HEK293T (cell line): ENCODE results near the gene RPL12.
A peak's percentile ranks its signal among the peaks of the same experiment; 100 is the strongest.

Experiments used
- CTCF ChIA-PET: fragments of 350-600 bp; formaldehyde crosslinking; extraction: SDS; loops from one replicate; lab custom pipeline; 2021; ENCODE audit warnings: antibody characterized with exemption, inconsistent platforms; lab: Yijun Ruan, JAX
- POLR2A ChIA-PET: fragments of 350-600 bp; formaldehyde crosslinking; extraction: SDS; loops from one replicate; lab custom pipeline; 2020; ENCODE audit warnings: antibody characterized with exemption, inconsistent platforms; lab: Yijun Ruan, JAX
- DNase-seq: peaks from one replicate; pipeline ENCODE4 v3.0.0; 2012; ENCODE audit warnings: mixed read lengths; ENCODE audit errors: extremely low spot score
- ARNT ChIP-seq: fragments of 450-650 bp; IDR thresholded peaks from 2 replicates; pipeline ENCODE4 v1.6.1; 2017; ENCODE audit warnings: mild to moderate bottlenecking
- BHLHE40 ChIP-seq: fragments of 450-650 bp; IDR thresholded peaks from 2 replicates; pipeline ENCODE4 v1.6.1; 2016; ENCODE audit warnings: mild to moderate bottlenecking, moderate library complexity, borderline replicate concordance
- CTBP1 ChIP-seq: fragments of 450-650 bp; IDR thresholded peaks from 2 replicates; pipeline ENCODE4 v1.6.1; 2016; ENCODE audit warnings: borderline replicate concordance
- ELF4 ChIP-seq: fragments of 450-650 bp; IDR thresholded peaks from 2 replicates; pipeline ENCODE4 v1.6.1; 2017; ENCODE audit warnings: antibody characterized with exemption
- FOXA1 ChIP-seq: fragments of 450-650 bp; IDR thresholded peaks from 2 replicates; pipeline ENCODE4 v1.6.1; 2016; ENCODE audit warnings: mild to moderate bottlenecking
- FOXK2 ChIP-seq: fragments of 450-650 bp; IDR thresholded peaks from 2 replicates; pipeline ENCODE4 v1.6.1; 2016; ENCODE audit warnings: mild to moderate bottlenecking
- FOXM1 ChIP-seq: fragments of 450-650 bp; IDR thresholded peaks from 2 replicates; pipeline ENCODE4 v1.6.1; 2017; ENCODE audit warnings: mild to moderate bottlenecking, borderline replicate concordance
- HDGF ChIP-seq: fragments of 450-650 bp; IDR thresholded peaks from 2 replicates; pipeline ENCODE4 v1.6.1; 2017; ENCODE audit warnings: antibody characterized with exemption, borderline replicate concordance
- L3MBTL2 ChIP-seq: fragments of 450-650 bp; conservative IDR thresholded peaks from 2 replicates; pipeline ENCODE4 v1.6.1; 2016; ENCODE audit warnings: mild to moderate bottlenecking
- LEF1 ChIP-seq: fragments of 450-650 bp; IDR thresholded peaks from 2 replicates; pipeline ENCODE4 v1.6.1; 2017; ENCODE audit warnings: mild to moderate bottlenecking, borderline replicate concordance
- NFRKB ChIP-seq: fragments of 450-650 bp; IDR thresholded peaks from 2 replicates; pipeline ENCODE4 v1.6.1; 2016; ENCODE audit warnings: mild to moderate bottlenecking, moderate library complexity
- PKNOX1 ChIP-seq: fragments of 450-650 bp; IDR thresholded peaks from 2 replicates; pipeline ENCODE4 v1.6.1; 2016
- SP1 ChIP-seq: fragments of 450-650 bp; IDR thresholded peaks from 2 replicates; pipeline ENCODE4 v1.6.1; 2017
- SUZ12 ChIP-seq: fragments of 450-650 bp; IDR thresholded peaks from 2 replicates; pipeline ENCODE4 v1.6.1; 2016; ENCODE audit warnings: mild to moderate bottlenecking
- TARDBP ChIP-seq: fragments of 450-650 bp; IDR thresholded peaks from 2 replicates; pipeline ENCODE4 v1.6.1; 2016
- ZNF384 ChIP-seq: fragments of 450-650 bp; IDR thresholded peaks from 2 replicates; pipeline ENCODE4 v1.6.1; 2016

The RPL12 gene

DNA sequence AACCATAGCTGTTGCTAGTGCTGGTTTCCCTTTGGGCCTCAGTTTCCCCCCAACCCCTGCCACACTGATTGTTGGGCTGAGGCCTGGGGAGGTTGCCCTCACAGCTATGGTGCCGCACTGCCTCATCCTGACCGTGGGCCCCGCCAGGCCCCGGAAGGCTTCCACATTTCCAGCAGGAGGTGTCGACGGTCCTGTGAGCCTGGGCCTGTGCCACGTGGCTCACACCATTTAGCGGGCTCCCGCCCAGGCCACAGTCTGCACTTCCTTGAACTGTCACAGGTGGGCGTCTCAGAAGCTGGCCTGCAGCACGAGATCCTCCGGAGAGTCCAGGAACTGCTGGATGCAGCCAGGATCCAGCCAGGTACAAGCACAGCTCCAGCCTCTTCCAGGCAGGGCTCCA, 45.8 kb upstream of the RPL12 start:
- POLR2A ChIA-PET: no interaction called here
- CTCF ChIA-PET: no interaction called here
- TF ChIP-seq HDGF: no peak
- no peak for TF ChIP-seq FOXK2
- 0 out of 2 replicates have a peak, but pooled peaks have one; percentile 25 for TF ChIP-seq L3MBTL2
- TF ChIP-seq FOXM1: no peak
- DNase-seq: no peak

DNA sequence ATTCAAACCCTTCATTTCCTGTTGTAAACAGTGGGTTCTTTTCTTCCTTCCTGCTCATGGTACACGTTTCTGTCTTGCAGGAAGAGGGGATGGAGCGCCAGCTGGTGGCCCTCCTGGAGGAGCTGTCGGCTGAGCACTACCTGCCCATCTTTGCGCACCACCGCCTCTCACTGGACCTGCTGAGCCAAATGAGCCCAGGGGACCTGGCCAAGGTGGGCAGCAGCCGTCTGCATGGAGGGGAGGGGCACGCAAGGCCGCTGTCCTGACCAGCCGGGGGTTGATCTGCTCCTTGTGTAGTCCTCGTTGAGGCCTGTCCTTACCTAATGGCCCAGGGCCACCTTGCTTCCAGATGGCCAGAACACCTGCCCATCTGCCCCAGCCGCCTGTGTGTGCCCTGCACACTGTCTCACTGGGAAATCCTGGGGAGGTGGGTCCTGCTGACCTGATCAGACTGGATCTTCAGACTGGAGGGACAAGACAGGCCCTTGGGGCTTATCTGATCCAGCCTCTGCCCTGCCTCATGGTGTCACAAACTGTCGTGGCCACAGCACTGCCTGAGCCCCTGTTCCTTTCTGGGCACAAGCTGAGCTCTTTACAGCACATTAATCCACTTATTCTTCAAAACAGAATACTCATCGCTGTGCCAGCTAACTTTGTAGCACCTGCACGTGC, 44.8 kb upstream of the RPL12 start:
- POLR2A ChIA-PET: interaction anchor here (0.6 kb wide), 1 partner anchor 92 kb away, joined by 3 read pairs; no protein-coding TSS in a partner anchor
- no peak for DNase-seq
- no peak for TF ChIP-seq HDGF
- no peak for TF ChIP-seq TARDBP
- TF ChIP-seq ZNF384: no peak
- no peak for TF ChIP-seq NFRKB
- TF ChIP-seq SUZ12: no peak
- TF ChIP-seq PKNOX1: no peak
- no peak for TF ChIP-seq LEF1
- TF ChIP-seq FOXM1: no peak
- no peak for TF ChIP-seq BHLHE40
- TF ChIP-seq FOXA1: no peak
- no peak for TF ChIP-seq ELF4
- no peak for TF ChIP-seq CTBP1
- TF ChIP-seq SP1: no peak
- TF ChIP-seq FOXK2: no peak
- no peak for TF ChIP-seq ARNT
- no peak for TF ChIP-seq L3MBTL2
- CTCF ChIA-PET: no interaction called here

- CTCF ChIA-PET: interaction anchor here (0.6 kb wide), 1 partner anchor 773 kb away, joined by 3 read pairs; no protein-coding TSS in a partner anchor
- TF ChIP-seq FOXA1 (no peak), SUZ12 (no peak), HDGF (no peak), CTBP1 (no peak), ZNF384 (no peak), BHLHE40 (no peak), FOXM1 (no peak), L3MBTL2 (no peak), LEF1 (no peak), ELF4 (no peak), FOXK2 (no peak), PKNOX1 (no peak), ARNT (no peak), TARDBP (no peak), NFRKB (no peak), SP1 (no peak)
- POLR2A ChIA-PET: no interaction called here
- no peak for DNase-seq
Measured at GRCh38 chr9:127494304-127494702, 43.1 kb upstream of the RPL12 start.

DNA sequence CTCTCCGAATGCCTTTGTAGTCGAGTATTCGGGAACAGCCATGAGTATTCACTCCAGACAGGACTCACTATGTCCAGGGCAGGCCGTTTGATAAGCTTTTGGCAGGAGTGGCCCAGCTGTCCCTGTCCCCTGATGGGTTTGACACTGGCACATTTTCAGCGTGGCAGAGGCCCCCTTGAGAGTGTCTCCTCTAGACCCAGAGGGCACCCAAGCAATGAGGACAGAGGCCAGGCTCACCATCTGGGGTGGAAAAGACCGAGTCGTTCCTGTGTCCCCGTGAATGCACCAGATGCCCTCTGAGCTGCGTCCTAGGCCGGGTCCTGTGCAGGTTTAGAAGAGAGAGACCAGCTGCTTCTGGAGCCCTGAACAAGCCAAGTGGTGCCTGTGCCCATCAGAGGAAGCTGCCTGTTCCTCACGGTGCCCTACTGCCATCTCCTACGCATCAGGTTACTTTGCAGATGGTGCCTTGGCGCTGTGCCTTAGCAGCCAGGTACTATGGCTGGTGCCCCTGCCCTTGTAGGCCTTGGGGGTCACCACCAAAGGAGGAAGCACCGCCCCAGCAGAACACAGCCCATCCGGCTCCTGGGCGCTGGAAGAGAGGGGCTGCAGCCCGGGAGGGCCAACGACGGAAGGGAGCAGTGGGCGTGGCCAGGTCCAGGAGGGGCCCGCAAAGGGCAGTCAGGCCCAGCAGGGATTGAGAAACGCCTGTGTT, 42.5 kb upstream of the RPL12 start:
- ChIA-PET POLR2A (no interaction called here), CTCF (interaction anchor here (0.6 kb wide), 2 partner anchors 38 to 772 kb away, joined by 3 read pairs; no protein-coding TSS in a partner anchor)
- DNase-seq: no peak
- TF ChIP-seq L3MBTL2: no peak
- TF ChIP-seq ZNF384: no peak
- TF ChIP-seq TARDBP: no peak

DNA sequence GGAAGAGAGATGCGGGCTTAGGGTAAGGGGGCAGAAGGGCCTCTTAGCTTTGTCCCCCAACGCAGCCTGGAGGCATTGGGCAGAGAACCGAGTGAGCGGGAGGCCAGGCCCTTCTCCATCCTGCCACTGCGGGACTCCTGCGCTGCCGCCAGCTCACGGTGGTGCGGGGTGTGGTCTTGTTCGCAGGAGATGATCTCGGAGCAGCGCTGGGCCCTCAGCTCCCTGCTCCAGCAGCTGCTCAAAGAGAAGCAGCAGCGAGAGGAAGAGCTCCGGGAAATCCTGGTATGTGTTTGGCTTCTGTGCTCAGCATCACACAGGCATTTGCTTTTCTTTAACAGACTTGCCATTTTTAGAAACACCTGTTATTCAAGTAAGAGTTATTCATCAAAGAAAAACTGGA, 41.4 kb upstream of the RPL12 start:
- CTCF ChIA-PET: no interaction called here
- TF ChIP-seq HDGF (no peak), NFRKB (no peak), CTBP1 (no peak), LEF1 (no peak), SUZ12 (no peak), ELF4 (no peak)

GRCh38 chr9:127491516-127491915, 40.3 kb upstream of the RPL12 start:
- POLR2A ChIA-PET: no interaction called here
- no peak for DNase-seq
- CTCF ChIA-PET: interaction anchor here (1.0 kb wide), 1 partner anchor 13 kb away, joined by 3 read pairs; no protein-coding TSS in a partner anchor

More for the DNA sequence above, 41.4 kb upstream of the RPL12 start:
- POLR2A ChIA-PET: no interaction called here
- DNase-seq: no peak

More at GRCh38 chr9:127491516-127491915, 40.3 kb upstream of the RPL12 start:
- TF ChIP-seq FOXK2: no peak
- TF ChIP-seq SUZ12: no peak
- no peak for TF ChIP-seq ZNF384
- TF ChIP-seq BHLHE40: no peak
- TF ChIP-seq LEF1: no peak
- no peak for TF ChIP-seq SP1
- no peak for TF ChIP-seq PKNOX1
- TF ChIP-seq ELF4: no peak
- TF ChIP-seq HDGF: no peak
- no peak for TF ChIP-seq NFRKB
- no peak for TF ChIP-seq TARDBP
- no peak for TF ChIP-seq CTBP1
- no peak for TF ChIP-seq L3MBTL2
- TF ChIP-seq ARNT: no peak
- TF ChIP-seq FOXM1: no peak
- TF ChIP-seq FOXA1: no peak
